Cerebellar cortex (tissue), 1 donor: ENCODE data around the gene THAP2.
A peak's percentile ranks its signal among the peaks of the same experiment; 100 is the strongest.

Source experiments
- DNase-seq: peaks from one replicate; pipeline ENCODE4 v3.0.0-alpha.2; 2015; ENCODE audit warnings: low spot score

The THAP2 gene

GRCh38 chr12:71663561-71664410 lies at the start of gene THAP2, which contains the start of gene ZFC3H1:
Gene THAP2, plus strand, starts transcription at chr12:71664301. Its CDS starts 209 bp downstream, at chr12:71664510.
Gene ZFC3H1, minus strand, starts transcription at chr12:71663848. Its CDS starts 238 bp downstream, at chr12:71663610.
- DNase-seq, result peak; percentile 100

- no peak for DNase-seq
Measured at GRCh38 chr12:71621938-71622337, 42.2 kb upstream of the THAP2 start.

- no peak for DNase-seq
Measured at GRCh38 chr12:71625476-71625875, 38.6 kb upstream of the THAP2 start.

GRCh38 chr12:71626098-71626497 lies 38.0 kb upstream of the THAP2 start:
- no peak for DNase-seq

- DNase-seq, result no peak
Measured at GRCh38 chr12:71626768-71627167, 37.3 kb upstream of the THAP2 start.

- no peak for DNase-seq
Measured at GRCh38 chr12:71627438-71628002, 36.6 kb upstream of the THAP2 start.

- DNase-seq, result peak; percentile 75
Measured at GRCh38 chr12:71636704-71637115, 27.4 kb upstream of the THAP2 start.

GRCh38 chr12:71638499-71638898 lies 25.6 kb upstream of the THAP2 start:
- DNase-seq, result no peak

GRCh38 chr12:71639341-71639760 lies 24.8 kb upstream of the THAP2 start:
- DNase-seq, result no peak

GRCh38 chr12:71640316-71640715 lies 23.8 kb upstream of the THAP2 start:
- DNase-seq, result peak; percentile 6

GRCh38 chr12:71641390-71641789 lies 22.7 kb upstream of the THAP2 start:
- no peak for DNase-seq

GRCh38 chr12:71642264-71642663 lies 21.8 kb upstream of the THAP2 start:
- DNase-seq, result no peak

- DNase-seq, result no peak
Measured at GRCh38 chr12:71645268-71645667, 18.8 kb upstream of the THAP2 start.

- DNase-seq, result no peak
Measured at GRCh38 chr12:71646512-71646911, 17.6 kb upstream of the THAP2 start.

- DNase-seq, result no peak
Measured at GRCh38 chr12:71648537-71648936, 15.6 kb upstream of the THAP2 start.

GRCh38 chr12:71649401-71649800 lies 14.7 kb upstream of the THAP2 start:
- DNase-seq, result no peak

GRCh38 chr12:71652656-71653055 lies 11.4 kb upstream of the THAP2 start:
- DNase-seq, result peak; percentile 46

- DNase-seq, result no peak
Measured at GRCh38 chr12:71653137-71653536, 11.0 kb upstream of the THAP2 start.

- DNase-seq, result no peak
Measured at GRCh38 chr12:71654200-71654599, 9.9 kb upstream of the THAP2 start.

GRCh38 chr12:71655495-71655894 lies 8.6 kb upstream of the THAP2 start:
- DNase-seq, result no peak

- DNase-seq, result no peak
Measured at GRCh38 chr12:71655907-71656306, 8.2 kb upstream of the THAP2 start.

GRCh38 chr12:71656740-71657139 lies 7.4 kb upstream of the THAP2 start:
- no peak for DNase-seq

GRCh38 chr12:71661977-71662530 lies 2.0 kb upstream of the THAP2 start:
- no peak for DNase-seq
